LNCaP clone FGC (cell line): ENCODE data around the gene RUFY2.

ENCODE experiments used
- DNase-seq: peaks from one replicate; pipeline ENCODE4 v3.0.0-alpha.2; 2011; ENCODE audit warnings: low read depth
- H3K4me3 ChIP-seq: 2 replicates; pipeline ENCODE4 v1.5.1; 2011; ENCODE audit warnings: mild to moderate bottlenecking, low read depth, low read length, control low read depth
- CTCF ChIP-seq: IDR thresholded peaks from 2 replicates; pipeline ENCODE4 v1.5.1; 2012; ENCODE audit warnings: mild to moderate bottlenecking; ENCODE audit not compliant: control insufficient read depth, insufficient read depth; ENCODE audit errors: extremely low read depth

RUFY2 gene

GRCh38 chr10:68428396-68429104 is 21.5 kb upstream of the RUFY2 start:
- H3K4me3 ChIP-seq = no peak overlapping the region
- no peak for TF ChIP-seq CTCF
- no peak for DNase-seq

GRCh38 chr10:68424454-68425014 is 17.5 kb upstream of the RUFY2 start:
- no peak overlapping the region for H3K4me3 ChIP-seq
- TF ChIP-seq CTCF = no peak

DNA sequence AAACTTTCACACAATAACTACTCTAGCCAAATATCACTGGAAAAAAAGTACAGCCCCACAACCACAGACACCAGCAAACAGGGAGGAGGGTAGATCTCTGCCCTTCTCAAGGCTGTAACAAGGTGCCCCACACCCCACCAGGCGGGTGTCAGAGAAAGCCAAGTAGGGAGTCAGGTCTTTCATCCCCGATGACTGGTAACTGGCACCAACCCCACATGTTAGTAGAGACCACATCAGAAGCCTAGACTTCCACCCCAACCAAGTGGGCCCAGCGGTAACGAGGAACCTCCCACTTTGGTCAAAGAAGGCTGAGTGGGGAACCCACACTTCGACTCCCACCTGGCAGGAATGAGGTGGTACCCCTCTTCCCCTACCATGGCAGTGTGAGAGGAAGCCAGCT is 16.4 kb upstream of the RUFY2 start:
- H3K4me3 ChIP-seq = no peak overlapping the region
- no peak for DNase-seq
- TF ChIP-seq CTCF = no peak

More at GRCh38 chr10:68424454-68425014, 17.5 kb upstream of the RUFY2 start:
- no peak for DNase-seq

- no peak for TF ChIP-seq CTCF
- no peak overlapping the region for H3K4me3 ChIP-seq
- no peak for DNase-seq
Measured at GRCh38 chr10:68419376-68419775, 12.3 kb upstream of the RUFY2 start.

GRCh38 chr10:68408898-68409518 is 1.9 kb upstream of the RUFY2 start:
- no peak for DNase-seq
- H3K4me3 ChIP-seq = no peak overlapping the region
- no peak for TF ChIP-seq CTCF

GRCh38 chr10:68406111-68406814 is 814 bp downstream of the RUFY2 start:
- no peak for DNase-seq
- TF ChIP-seq CTCF = no peak
- H3K4me3 ChIP-seq = peak overlapping the region; percentile 98
